NCI-H460 (cell line): ENCODE measurements around the gene PSMC3. TPM values are rescaled to one million over a fixed set of nuclear protein-coding genes. Genes with fewer than 3 reads are reported as not detected.

ENCODE experiments used
- DNase-seq: peaks from one replicate; pipeline ENCODE4 v3.0.0-alpha.2; 2016; ENCODE audit warnings: low read depth; ENCODE audit errors: extremely low read depth
- polyA plus RNA-seq: library from polyadenylated mRNA; depleted of rRNA; stranded (reverse); fragments of >200 nt; gene quantifications from 2 replicates; pipeline ENCODE4 v1.2.3, GENCODE V29; 2014; cell fraction: nucleus; rRNA removed
- total RNA-seq: library from RNA; depleted of rRNA; stranded (reverse); fragments of >200 nt; shearing (Covaris generic); gene quantifications from 2 replicates; pipeline ENCODE4 v1.2.3, GENCODE V29; 2014; rRNA removed

PSMC3 gene
- 120 and 123 TPM in 2 replicates for total RNA-seq
- 117 and 132 TPM in 2 replicates for polyA plus RNA-seq

- DNase-seq: peak; percentile 95
These were observed at the start of gene PSMC3 for GRCh38 chr11:47426062-47426956. Gene PSMC3 (minus strand): TSS chr11:47426439. CDS start chr11:47426279, 160 bp downstream.

GRCh38 chr11:47470671-47471070 lies 44.4 kb upstream of the PSMC3 start:
- DNase-seq: no peak

- DNase-seq: no peak
These were observed 43.3 kb upstream of the PSMC3 start for GRCh38 chr11:47469361-47470179.

GRCh38 chr11:47468598-47469214 lies 42.5 kb upstream of the PSMC3 start:
- DNase-seq: no peak

- DNase-seq: no peak
These were observed 41.1 kb upstream of the PSMC3 start for GRCh38 chr11:47467357-47467756.

- DNase-seq: no peak
These were observed 40.5 kb upstream of the PSMC3 start for GRCh38 chr11:47466701-47467250.

GRCh38 chr11:47466201-47466600 lies 40.0 kb upstream of the PSMC3 start:
- DNase-seq: no peak

- DNase-seq: peak; percentile 13
These were observed 38.2 kb upstream of the PSMC3 start for GRCh38 chr11:47464483-47464882.

- DNase-seq: no peak
These were observed 35.6 kb upstream of the PSMC3 start for GRCh38 chr11:47461876-47462275.

- DNase-seq: no peak
These were observed 34.5 kb upstream of the PSMC3 start for GRCh38 chr11:47460571-47461235.

- DNase-seq: peak; percentile 68
These were observed 28.0 kb upstream of the PSMC3 start for GRCh38 chr11:47454258-47454671.

- DNase-seq: no peak
These were observed 27.1 kb upstream of the PSMC3 start for GRCh38 chr11:47453365-47453764.

- DNase-seq: no peak
These were observed 25.8 kb upstream of the PSMC3 start for GRCh38 chr11:47451990-47452389.

- DNase-seq: no peak
These were observed 25.2 kb upstream of the PSMC3 start for GRCh38 chr11:47451436-47451835.

GRCh38 chr11:47449541-47449940 lies 23.3 kb upstream of the PSMC3 start:
- DNase-seq: no peak

GRCh38 chr11:47448566-47449427 lies 22.6 kb upstream of the PSMC3 start, which contains the start of gene RAPSN:
Gene RAPSN (minus strand): TSS chr11:47449136. CDS start chr11:47448964, 172 bp downstream.
- no peak for DNase-seq

GRCh38 chr11:47447906-47448305 lies 21.7 kb upstream of the PSMC3 start:
- DNase-seq: no peak

GRCh38 chr11:47446833-47447232 lies 20.6 kb upstream of the PSMC3 start:
- DNase-seq: no peak

- no peak for DNase-seq
These were observed 19.6 kb upstream of the PSMC3 start for GRCh38 chr11:47445840-47446239.
